Karpas-422 (cell line): ENCODE measurements around the gene BCL3. TPM values are rescaled to one million over a fixed set of nuclear protein-coding genes. Genes with fewer than 3 reads are reported as not detected.

Experiments used
- DNase-seq: peaks from one replicate; pipeline ENCODE4 v3.0.0-alpha.2; 2015
- H2AFZ ChIP-seq: fragments of 200-600 bp; sonication (generic); 2 replicates; pipeline ENCODE4 v1.6.1; 2014; ENCODE audit warnings: antibody characterized with exemption, low read length, mixed read lengths
- H3K27ac ChIP-seq: fragments of 200-600 bp; sonication (generic); 2 replicates; pipeline ENCODE4 v1.5.1; 2014; ENCODE audit warnings: mild to moderate bottlenecking, low read length, moderate library complexity
- H3K27me3 ChIP-seq: fragments of 200-600 bp; sonication (generic); 2 replicates; pipeline ENCODE4 v1.6.1; 2014; ENCODE audit warnings: low read length, mixed read lengths
- H3K36me3 ChIP-seq: fragments of 200-600 bp; sonication (generic); 2 replicates; pipeline ENCODE4 v1.6.1; 2014; ENCODE audit warnings: low read length, mixed read lengths; ENCODE audit not compliant: insufficient read depth
- H3K4me1 ChIP-seq: fragments of 200-600 bp; sonication (generic); 2 replicates; pipeline ENCODE4 v1.6.1; 2014; ENCODE audit warnings: mild to moderate bottlenecking, low read length, mixed read lengths
- H3K4me2 ChIP-seq: fragments of 200-600 bp; sonication (generic); 2 replicates; pipeline ENCODE4 v1.6.1; 2014; ENCODE audit warnings: low read length, low read depth, mild to moderate bottlenecking; ENCODE audit not compliant: poor library complexity, severe bottlenecking
- H3K4me3 ChIP-seq: fragments of 200-600 bp; sonication (generic); 2 replicates; pipeline ENCODE4 v1.5.1; 2014; ENCODE audit warnings: mild to moderate bottlenecking, antibody characterized with exemption, low read length, mixed read lengths
- H3K79me2 ChIP-seq: fragments of 200-600 bp; sonication (generic); 2 replicates; pipeline ENCODE4 v1.6.1; 2014; ENCODE audit warnings: mild to moderate bottlenecking, low read length, mixed read lengths
- H3K9ac ChIP-seq: fragments of 200-600 bp; sonication (generic); 2 replicates; pipeline ENCODE4 v1.6.0; 2014; ENCODE audit warnings: low read length
- H3K9me2 ChIP-seq: fragments of 200-600 bp; sonication (generic), shearing (Covaris generic); replicated peaks from 2 replicates; pipeline ENCODE4 v1.6.0; 2014; ENCODE audit warnings: mild to moderate bottlenecking, low read length, moderate library complexity; ENCODE audit not compliant: insufficient read depth
- H3K9me3 ChIP-seq: fragments of 300-700, 200-600 bp; sonication (generic); 2 replicates; pipeline ENCODE4 v1.6.1; 2014; ENCODE audit warnings: low read length, mixed read lengths
- H4K20me1 ChIP-seq: fragments of 200-600 bp; sonication (generic); 2 replicates; pipeline ENCODE4 v1.6.1; 2014; ENCODE audit warnings: mild to moderate bottlenecking, antibody characterized with exemption, low read length, low read depth; ENCODE audit not compliant: insufficient read depth
- total RNA-seq: library from RNA; depleted of rRNA; stranded (reverse); fragments of >200 nt; shearing (Covaris generic); gene quantifications from 2 replicates; pipeline ENCODE4 v1.2.3, GENCODE V29; 2014; ENCODE audit warnings: low replicate concordance

BCL3 gene
- total RNA-seq, 1 experiment from 2014 or later = not detected

DNA sequence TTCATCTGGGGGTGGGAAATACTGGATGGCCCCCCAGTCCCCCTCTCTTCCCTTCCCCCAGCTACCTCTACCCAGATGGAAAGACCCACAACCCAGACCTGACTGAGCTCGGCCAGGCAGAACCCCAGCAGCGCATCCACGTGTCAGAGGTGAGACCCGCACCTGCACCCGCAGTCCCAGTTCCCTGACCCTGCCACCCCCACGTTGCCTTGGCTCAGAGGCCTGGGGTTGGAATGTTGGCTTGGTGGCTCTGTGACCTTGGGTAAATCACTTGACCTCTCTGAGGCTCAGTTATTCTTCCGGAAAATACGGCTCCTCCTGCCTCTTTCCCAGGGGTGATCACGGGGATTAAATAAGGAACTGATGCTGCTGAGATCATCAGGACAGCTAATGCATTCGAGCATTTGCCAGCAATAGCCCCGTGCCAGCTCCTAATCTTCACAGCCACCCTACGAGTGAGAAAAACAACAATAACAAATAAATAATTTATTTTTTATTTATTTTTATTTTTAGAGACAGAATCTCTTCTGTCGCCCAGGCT, 41.5 kb downstream of the BCL3 start:
- H2AFZ ChIP-seq = no peak overlapping the region
- no peaks in the 10 kb centered on the region for H3K9me2 ChIP-seq
- no peaks in the 10 kb centered on the region for H3K36me3 ChIP-seq
- H3K4me2 ChIP-seq = no peak overlapping the region
- H4K20me1 ChIP-seq = no peaks in the 10 kb centered on the region
- no peak overlapping the region for H3K27ac ChIP-seq
- DNase-seq = no peak
- no peaks in the 10 kb centered on the region for H3K27me3 ChIP-seq
- no peaks in the 10 kb centered on the region for H3K9me3 ChIP-seq
- no peaks in the 10 kb centered on the region for H3K4me1 ChIP-seq
- H3K4me3 ChIP-seq = no peak overlapping the region
- H3K79me2 ChIP-seq = no peaks in the 10 kb centered on the region
- H3K9ac ChIP-seq = no peak overlapping the region

DNA sequence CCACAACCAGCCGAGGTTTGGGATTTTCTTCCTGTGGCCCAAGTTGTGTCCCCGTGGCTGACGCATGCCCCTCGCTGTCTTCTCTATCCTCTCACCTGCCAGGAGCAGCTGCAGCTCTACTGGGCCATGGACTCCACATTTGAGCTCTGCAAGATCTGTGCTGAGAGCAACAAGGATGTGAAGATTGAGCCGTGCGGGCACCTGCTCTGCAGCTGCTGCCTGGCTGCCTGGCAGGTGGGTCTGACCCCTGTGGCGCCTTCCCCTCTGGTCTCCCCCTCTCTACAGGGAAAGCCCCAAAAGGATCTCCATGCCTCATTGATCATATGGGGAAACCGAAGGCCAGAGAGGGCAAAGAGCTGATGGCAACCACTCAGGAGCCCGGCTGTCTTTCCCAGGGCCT, 43.8 kb downstream of the BCL3 start:
- Histone ChIP-seq H3K9me2 (no peaks in the 10 kb centered on the region), H3K27me3 (no peaks in the 10 kb centered on the region), H3K9ac (no peak overlapping the region), H3K4me2 (no peak overlapping the region), H3K4me3 (no peak overlapping the region), H3K27ac (no peak overlapping the region), H3K4me1 (no peaks in the 10 kb centered on the region), H4K20me1 (no peaks in the 10 kb centered on the region), H3K9me3 (no peaks in the 10 kb centered on the region), H3K79me2 (no peaks in the 10 kb centered on the region), H3K36me3 (no peaks in the 10 kb centered on the region), H2AFZ (no peak overlapping the region)
- DNase-seq = no peak

- H3K4me1 ChIP-seq = no peaks in the 10 kb centered on the region
- DNase-seq = no peak
Observed at GRCh38 chr19:44794610-44795009, 46.1 kb downstream of the BCL3 start.

DNA sequence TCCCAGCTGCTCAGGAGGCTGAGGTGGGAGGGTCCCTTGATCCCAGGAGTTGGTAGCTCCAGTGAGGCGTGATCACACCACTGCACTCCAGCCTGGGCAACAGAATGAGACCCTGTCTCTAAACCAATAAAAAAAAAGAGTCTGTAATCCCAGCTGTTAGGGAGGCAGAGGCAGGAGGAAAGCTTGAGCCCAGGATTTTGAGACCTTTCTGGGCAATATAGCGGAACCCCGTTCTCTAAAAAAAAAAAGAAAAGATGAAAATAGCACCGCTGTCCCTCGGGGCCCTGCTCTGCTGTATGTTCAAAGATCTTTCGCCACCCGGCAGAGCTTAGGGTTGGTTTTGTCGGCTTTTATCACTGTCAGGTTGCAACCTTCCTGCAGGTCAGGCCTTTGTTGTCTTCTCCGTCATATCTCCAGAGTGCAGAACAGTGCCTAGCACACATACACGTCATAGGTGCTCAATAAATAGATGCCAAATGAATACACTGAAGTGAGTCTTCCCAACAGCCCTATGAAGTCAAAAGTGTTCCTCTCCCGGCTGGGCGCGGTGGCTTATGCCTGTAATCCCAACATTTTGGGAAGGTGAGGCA, 47.0 kb downstream of the BCL3 start:
- Histone ChIP-seq H3K27ac (no peak overlapping the region), H3K4me3 (no peak overlapping the region), H3K9ac (no peak overlapping the region), H3K27me3 (no peaks in the 10 kb centered on the region), H3K79me2 (no peaks in the 10 kb centered on the region), H3K9me2 (no peaks in the 10 kb centered on the region), H2AFZ (no peak overlapping the region), H3K4me1 (no peaks in the 10 kb centered on the region), H3K4me2 (no peak overlapping the region), H3K36me3 (no peaks in the 10 kb centered on the region), H3K9me3 (no peaks in the 10 kb centered on the region), H4K20me1 (no peaks in the 10 kb centered on the region)
- DNase-seq = no peak

More at GRCh38 chr19:44794610-44795009, 46.1 kb downstream of the BCL3 start:
- Histone ChIP-seq H4K20me1 (no peaks in the 10 kb centered on the region), H3K36me3 (no peaks in the 10 kb centered on the region), H3K27ac (no peak overlapping the region), H2AFZ (no peak overlapping the region), H3K9ac (no peak overlapping the region), H3K4me3 (no peak overlapping the region), H3K9me2 (no peaks in the 10 kb centered on the region), H3K79me2 (no peaks in the 10 kb centered on the region), H3K4me2 (no peak overlapping the region), H3K9me3 (no peaks in the 10 kb centered on the region), H3K27me3 (no peaks in the 10 kb centered on the region)

GRCh38 chr19:44796701-44797115, 48.2 kb downstream of the BCL3 start:
- Histone ChIP-seq H2AFZ (no peak overlapping the region), H3K4me2 (no peak overlapping the region)
- no peak for DNase-seq

GRCh38 chr19:44799627-44800346, 51.3 kb downstream of the BCL3 start:
- Histone ChIP-seq H3K9ac (no peak overlapping the region), H3K4me1 (no peaks in the 10 kb centered on the region), H3K79me2 (no peaks in the 10 kb centered on the region), H3K4me2 (no peak overlapping the region), H3K9me3 (no peaks in the 10 kb centered on the region), H3K36me3 (no peaks in the 10 kb centered on the region), H3K27ac (no peak overlapping the region), H3K4me3 (no peak overlapping the region), H2AFZ (no peak overlapping the region), H3K9me2 (no peaks in the 10 kb centered on the region), H3K27me3 (no peaks in the 10 kb centered on the region), H4K20me1 (no peaks in the 10 kb centered on the region)
- DNase-seq = no peak

More at GRCh38 chr19:44796701-44797115, 48.2 kb downstream of the BCL3 start:
- Histone ChIP-seq H3K27me3 (no peaks in the 10 kb centered on the region), H3K79me2 (no peaks in the 10 kb centered on the region), H3K4me3 (no peak overlapping the region), H3K4me1 (no peaks in the 10 kb centered on the region), H3K9me2 (no peaks in the 10 kb centered on the region), H4K20me1 (no peaks in the 10 kb centered on the region), H3K27ac (no peak overlapping the region), H3K9me3 (no peaks in the 10 kb centered on the region), H3K9ac (no peak overlapping the region), H3K36me3 (no peaks in the 10 kb centered on the region)

- H3K4me3 ChIP-seq = no peak overlapping the region
- H3K4me1 ChIP-seq = no peaks in the 10 kb centered on the region
- H3K9me3 ChIP-seq = no peaks in the 10 kb centered on the region
- H3K27ac ChIP-seq = no peak overlapping the region
- H3K9ac ChIP-seq = no peak overlapping the region
- DNase-seq = peak; percentile 91
- H4K20me1 ChIP-seq = no peaks in the 10 kb centered on the region
- H3K4me2 ChIP-seq = no peak overlapping the region
- no peaks in the 10 kb centered on the region for H3K36me3 ChIP-seq
- H3K27me3 ChIP-seq = no peaks in the 10 kb centered on the region
- no peaks in the 10 kb centered on the region for H3K79me2 ChIP-seq
- no peak overlapping the region for H2AFZ ChIP-seq
- no peaks in the 10 kb centered on the region for H3K9me2 ChIP-seq
Observed at GRCh38 chr19:44800461-44800860, 52.0 kb downstream of the BCL3 start.

DNA sequence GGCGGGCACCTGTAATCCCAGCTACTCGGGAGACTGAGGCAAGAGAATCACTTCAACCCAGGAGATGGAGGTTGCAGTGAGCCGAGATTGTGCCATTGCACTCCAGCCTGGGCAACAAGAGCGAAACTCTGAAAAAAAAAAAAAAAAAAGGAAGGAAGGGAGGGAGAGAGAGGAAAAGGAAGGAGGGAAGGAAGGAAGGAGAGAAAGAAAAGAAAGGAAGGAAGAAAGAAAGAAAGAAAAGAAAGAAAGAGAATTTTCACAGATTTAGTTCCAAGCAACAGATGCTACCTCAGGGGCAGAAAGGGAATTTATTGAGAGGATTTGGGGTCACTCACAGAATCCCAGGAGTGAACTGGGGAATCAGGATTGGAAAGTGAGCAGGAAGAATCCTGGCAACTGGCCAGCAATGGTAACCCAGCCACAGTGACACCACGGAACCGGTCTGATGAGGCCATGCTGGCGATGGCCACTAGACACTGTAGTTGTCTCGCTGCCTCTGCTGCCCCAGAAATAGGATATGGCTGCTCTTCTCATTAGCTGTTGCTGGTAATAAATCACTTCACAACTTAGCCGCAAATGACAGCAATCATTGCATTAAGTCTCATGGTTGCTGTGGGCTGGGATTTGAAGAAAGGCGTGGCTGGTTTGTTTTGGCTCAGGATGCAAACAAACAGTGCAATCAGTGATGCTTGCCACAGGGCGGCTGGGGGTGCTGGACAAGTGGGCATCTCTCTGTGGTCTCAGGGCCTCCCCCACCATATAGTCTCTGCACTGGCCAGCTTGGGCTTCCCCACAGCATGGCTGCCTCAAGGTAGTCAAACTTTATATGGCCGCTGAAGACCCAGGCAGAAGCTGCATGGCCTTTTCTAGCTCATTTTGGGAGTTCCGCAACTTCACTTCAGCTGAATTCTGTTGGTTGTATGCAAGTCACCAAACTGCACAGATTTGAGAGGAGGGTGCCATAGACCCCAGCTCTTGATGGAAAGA, 55.2 kb downstream of the BCL3 start:
- Histone ChIP-seq H3K27ac (no peak overlapping the region), H3K27me3 (no peaks in the 10 kb centered on the region), H3K4me3 (no peak overlapping the region), H4K20me1 (no peaks in the 10 kb centered on the region), H3K4me2 (no peak overlapping the region), H3K4me1 (no peaks in the 10 kb centered on the region), H3K9me3 (no peaks in the 10 kb centered on the region), H3K9ac (no peak overlapping the region), H3K9me2 (no peaks in the 10 kb centered on the region), H2AFZ (no peak overlapping the region), H3K36me3 (no peaks in the 10 kb centered on the region), H3K79me2 (no peaks in the 10 kb centered on the region)
- DNase-seq = no peak
